Measurements from ENCODE around the gene GOLGA5. TPM values are rescaled to one million over a fixed set of nuclear protein-coding genes. Genes with fewer than 3 reads are reported as not detected.
"Not testable (repeated sequence)": the region's sequence is repeated elsewhere in the genome, so short reads cannot be mapped to it uniquely, and the experiment has no call there.

GOLGA5 gene, protein sequence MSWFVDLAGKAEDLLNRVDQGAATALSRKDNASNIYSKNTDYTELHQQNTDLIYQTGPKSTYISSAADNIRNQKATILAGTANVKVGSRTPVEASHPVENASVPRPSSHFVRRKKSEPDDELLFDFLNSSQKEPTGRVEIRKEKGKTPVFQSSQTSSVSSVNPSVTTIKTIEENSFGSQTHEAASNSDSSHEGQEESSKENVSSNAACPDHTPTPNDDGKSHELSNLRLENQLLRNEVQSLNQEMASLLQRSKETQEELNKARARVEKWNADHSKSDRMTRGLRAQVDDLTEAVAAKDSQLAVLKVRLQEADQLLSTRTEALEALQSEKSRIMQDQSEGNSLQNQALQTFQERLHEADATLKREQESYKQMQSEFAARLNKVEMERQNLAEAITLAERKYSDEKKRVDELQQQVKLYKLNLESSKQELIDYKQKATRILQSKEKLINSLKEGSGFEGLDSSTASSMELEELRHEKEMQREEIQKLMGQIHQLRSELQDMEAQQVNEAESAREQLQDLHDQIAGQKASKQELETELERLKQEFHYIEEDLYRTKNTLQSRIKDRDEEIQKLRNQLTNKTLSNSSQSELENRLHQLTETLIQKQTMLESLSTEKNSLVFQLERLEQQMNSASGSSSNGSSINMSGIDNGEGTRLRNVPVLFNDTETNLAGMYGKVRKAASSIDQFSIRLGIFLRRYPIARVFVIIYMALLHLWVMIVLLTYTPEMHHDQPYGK
- total RNA-seq = 10 to 100 TPM; 25.7 to 47.4 (median 33.3) TPM

DNA sequence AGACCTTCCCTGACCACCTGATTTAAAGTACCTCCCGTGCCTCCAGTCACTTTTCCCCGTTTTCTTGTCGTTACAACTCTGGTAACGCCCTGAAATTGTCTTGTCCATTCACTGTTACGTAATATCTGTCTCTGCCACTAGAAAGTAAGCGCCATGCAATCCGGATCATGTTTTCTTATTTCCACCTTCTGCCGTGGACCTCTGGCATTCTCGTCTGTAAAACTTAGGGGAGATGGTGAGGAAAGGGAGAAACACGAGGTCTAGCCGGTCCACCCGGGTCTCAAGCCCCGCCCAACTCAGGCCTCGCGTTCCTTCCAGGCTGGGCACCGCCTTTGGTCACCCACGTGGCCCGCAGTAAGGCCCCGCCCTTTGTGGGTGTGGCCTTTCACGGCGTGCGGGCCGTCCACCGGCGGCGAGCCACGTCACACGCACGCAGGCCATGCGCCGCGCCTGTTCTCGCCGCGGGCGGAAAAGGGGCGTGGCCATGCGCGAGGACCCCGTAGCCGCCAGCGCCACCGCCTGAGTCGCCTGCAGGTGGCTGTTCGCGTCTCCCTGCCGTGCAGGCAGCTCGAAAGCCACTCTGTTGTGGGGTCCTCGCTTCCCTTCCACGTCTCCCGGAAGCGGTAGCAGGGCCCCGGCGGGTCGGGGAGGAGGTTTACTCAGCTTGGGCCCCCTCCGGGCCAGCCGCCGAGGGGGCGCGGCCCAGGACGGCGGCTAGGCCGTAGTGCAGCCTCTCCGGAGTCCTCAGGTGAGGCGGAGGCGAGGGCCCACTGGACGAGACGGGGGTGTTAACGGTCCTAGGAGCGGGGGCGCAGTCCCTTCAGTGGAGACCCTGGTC, at the start of gene GOLGA5:
Gene GOLGA5, plus strand, starts transcription at position 597 of the 838 bp plus-strand sequence. CDS start 3,133 bp downstream, outside the sequence.
- TF ChIP-seq, protein P1, sequence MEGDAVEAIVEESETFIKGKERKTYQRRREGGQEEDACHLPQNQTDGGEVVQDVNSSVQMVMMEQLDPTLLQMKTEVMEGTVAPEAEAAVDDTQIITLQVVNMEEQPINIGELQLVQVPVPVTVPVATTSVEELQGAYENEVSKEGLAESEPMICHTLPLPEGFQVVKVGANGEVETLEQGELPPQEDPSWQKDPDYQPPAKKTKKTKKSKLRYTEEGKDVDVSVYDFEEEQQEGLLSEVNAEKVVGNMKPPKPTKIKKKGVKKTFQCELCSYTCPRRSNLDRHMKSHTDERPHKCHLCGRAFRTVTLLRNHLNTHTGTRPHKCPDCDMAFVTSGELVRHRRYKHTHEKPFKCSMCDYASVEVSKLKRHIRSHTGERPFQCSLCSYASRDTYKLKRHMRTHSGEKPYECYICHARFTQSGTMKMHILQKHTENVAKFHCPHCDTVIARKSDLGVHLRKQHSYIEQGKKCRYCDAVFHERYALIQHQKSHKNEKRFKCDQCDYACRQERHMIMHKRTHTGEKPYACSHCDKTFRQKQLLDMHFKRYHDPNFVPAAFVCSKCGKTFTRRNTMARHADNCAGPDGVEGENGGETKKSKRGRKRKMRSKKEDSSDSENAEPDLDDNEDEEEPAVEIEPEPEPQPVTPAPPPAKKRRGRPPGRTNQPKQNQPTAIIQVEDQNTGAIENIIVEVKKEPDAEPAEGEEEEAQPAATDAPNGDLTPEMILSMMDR (IDR thresholded peaks at IDR 0.05) = no peak
- ATAC-seq (ENCODE audit: low FRiP score) = peak; percentile 99
- peak; percentile 88 for DNase-seq (ENCODE audit: low spot score)

DNA sequence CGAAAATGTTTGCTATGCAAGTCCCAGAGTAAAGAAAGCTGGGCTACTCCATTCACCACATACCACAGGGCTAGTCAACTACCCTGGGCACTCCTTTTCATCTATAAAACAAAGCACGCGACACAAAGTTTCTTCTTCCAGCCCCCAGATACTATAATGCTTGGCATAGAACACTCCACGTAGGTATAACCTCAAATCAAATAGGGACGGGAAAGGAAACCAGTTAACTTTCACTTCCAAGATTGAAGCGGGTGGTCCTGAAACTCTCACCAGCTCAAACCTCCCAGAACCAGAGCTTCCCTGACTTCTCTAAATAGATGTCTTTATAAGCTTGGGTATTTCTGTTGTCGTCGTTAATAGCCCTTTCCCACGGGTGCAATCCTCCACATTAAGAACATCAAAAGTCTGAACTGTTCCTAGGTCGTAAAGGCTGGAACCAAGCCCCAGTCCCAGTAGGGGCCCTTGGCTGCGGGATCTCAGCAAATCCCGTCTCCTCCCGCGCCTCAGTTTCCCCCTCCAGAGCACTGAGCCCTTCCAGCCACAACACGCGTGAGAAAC, 46.3 kb upstream of the GOLGA5 start:
- TF ChIP-seq, protein P1 (IDR thresholded peaks at IDR 0.05) = no peak
- DNase-seq (ENCODE audit: low spot score) (no peak), ATAC-seq (ENCODE audit: low FRiP score) (no peak)

- peak; percentile 99 for ATAC-seq (ENCODE audit: low FRiP score)
- DNase-seq (ENCODE audit: low spot score) = peak; percentile 83
- TF ChIP-seq, protein P1 (IDR thresholded peaks at IDR 0.05) = no peak
Observed at GRCh38 chr14:92748259-92749016, 45.7 kb upstream of the GOLGA5 start, which contains the start of gene LGMN. TSS of gene LGMN (minus strand) at chr14:92748627. CDS start at chr14:92732786, 15,841 bp downstream.

DNA sequence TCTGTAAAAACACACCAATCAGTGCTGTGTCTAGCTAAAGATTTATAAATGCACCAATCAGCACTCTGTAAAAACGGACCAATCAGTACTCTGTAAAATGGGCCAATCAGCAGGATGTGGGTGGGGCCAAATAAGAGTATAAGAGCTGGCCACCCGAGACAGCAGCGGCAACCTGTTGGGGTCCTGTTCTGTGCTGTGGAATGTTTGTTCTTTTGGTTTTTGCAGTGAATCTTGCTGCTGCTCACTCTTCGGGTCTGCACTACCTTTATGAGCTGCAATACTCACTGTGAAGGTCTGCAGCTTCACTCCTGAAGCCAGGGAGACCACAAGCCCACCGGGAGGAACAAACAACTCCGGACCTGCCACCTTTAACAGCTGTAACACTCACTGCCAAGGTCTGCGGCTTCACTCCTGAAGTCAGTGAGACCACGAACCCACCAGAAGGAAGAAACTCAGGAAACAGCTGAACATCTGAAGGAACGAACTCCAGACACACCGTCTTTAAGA, 43.8 kb upstream of the GOLGA5 start:
- not testable (repeated sequence) for ATAC-seq (ENCODE audit: low FRiP score); DNase-seq (ENCODE audit: low spot score)

- ATAC-seq (ENCODE audit: low FRiP score) (no peak), DNase-seq (ENCODE audit: low spot score) (no peak)
- TF ChIP-seq, protein P1 (IDR thresholded peaks at IDR 0.05) = no peak
Observed at GRCh38 chr14:92750994-92751400, 43.1 kb upstream of the GOLGA5 start.

- TF ChIP-seq, protein P1 (IDR thresholded peaks at IDR 0.05) = no peak
- ATAC-seq (ENCODE audit: low FRiP score) (no peak), DNase-seq (ENCODE audit: low spot score) (no peak)
Observed at GRCh38 chr14:92751819-92752218, 42.3 kb upstream of the GOLGA5 start.

All from omental fat pad (tissue), 4 donors.